Measurements from ENCODE around the gene RRP8.

The RRP8 gene

DNA sequence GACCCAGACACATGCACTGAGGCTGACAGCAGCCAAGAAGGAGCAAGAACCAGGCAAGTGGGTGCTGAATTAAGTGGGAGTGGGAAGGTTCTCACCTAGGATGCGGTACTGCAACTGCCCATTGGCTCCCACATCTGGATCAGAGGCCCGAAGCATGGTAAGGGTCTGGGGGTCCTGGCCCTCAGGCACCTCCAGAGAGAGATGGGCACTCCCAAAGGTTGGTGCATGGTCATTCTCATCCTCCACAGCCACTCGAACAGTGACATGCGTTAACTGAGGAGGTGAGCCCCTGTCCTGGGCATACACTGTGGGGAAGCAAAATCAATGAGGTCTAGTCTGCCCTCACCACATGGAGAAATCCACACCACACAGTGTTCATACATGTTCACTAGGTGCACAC lies 25.1 kb upstream of the RRP8 start:
- H3K4me3 ChIP-seq (ENCODE audit: low read length): no peak overlapping the region
- DNase-seq (ENCODE audit: low read depth): no peak
- no peak for TF ChIP-seq CTCF (IDR thresholded peaks at IDR 0.05; ENCODE audit: insufficient read depth, low read depth, low read length, missing control alignments)

DNA sequence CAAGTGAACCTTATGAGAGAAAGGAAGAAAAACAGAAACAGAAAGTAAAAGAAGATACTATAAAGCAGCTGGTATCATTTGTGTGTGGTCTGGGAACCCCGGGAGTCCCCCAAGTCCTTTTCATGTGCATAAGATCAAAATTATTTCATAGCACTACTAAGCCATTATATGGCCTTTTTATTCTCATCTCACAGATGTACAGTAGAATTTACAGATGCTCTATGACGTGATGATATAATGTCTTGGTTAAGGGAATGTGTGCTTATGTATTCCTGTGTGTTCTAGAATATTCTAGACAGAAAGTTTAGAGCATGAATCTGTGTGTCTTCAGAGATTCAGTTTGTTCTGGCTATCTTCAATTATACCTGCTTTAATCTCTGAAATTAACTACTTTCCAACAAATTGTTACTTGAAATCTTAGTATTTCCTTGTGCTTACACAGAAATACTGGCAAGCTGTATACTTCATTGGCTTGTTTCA lies 24.4 kb upstream of the RRP8 start:
- TF ChIP-seq CTCF (IDR thresholded peaks at IDR 0.05; ENCODE audit: insufficient read depth, low read depth, low read length, missing control alignments): no peak
- no peak for DNase-seq (ENCODE audit: low read depth)
- no peak overlapping the region for H3K4me3 ChIP-seq (ENCODE audit: low read length)

DNA sequence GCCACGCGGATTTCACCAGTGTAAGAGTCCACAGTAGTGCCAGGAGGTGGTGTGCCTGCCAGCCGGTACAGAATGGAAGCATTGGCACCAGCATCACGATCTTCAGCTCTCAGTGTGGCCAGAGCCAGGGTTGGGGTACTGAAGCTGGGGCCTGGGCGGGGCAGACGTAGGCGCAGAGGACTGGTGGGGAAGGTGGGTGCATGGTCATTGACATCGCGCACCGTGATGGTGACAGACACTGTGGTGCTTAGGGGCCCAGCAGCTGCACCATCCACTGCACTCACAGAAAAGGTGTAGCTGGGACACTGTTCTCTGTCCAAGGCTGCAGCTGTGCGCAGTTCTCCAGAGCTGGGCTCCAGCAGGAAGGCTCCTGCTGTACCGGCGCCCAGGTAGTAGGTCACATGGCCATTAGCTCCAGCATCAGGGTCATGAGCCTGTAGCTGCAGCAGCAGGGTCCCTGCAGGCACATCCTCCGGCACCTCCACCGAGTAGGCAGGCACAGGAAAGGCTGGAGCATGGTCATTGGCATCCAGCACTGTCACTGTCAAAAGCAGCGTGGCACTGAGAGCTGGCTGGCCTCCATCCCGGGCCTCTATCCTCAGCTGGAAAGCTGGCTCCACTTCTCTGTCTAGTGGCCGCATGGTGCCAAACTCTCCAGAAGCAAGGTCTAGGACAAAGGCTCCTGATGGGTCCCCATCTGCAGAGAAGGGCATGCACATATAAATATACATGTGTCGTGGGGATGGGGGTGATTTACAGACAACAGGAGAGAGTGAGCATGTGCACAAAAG lies 23.8 kb upstream of the RRP8 start:
- no peak for TF ChIP-seq CTCF (IDR thresholded peaks at IDR 0.05; ENCODE audit: insufficient read depth, low read depth, low read length, missing control alignments)
- H3K4me3 ChIP-seq (ENCODE audit: low read length): no peak overlapping the region
- no peak for DNase-seq (ENCODE audit: low read depth)

- H3K4me3 ChIP-seq (ENCODE audit: low read length): no peak overlapping the region
- no peak for TF ChIP-seq CTCF (IDR thresholded peaks at IDR 0.05; ENCODE audit: insufficient read depth, low read depth, low read length, missing control alignments)
- DNase-seq (ENCODE audit: low read depth): no peak
Observed at GRCh38 chr11:6625832-6626420, 22.5 kb upstream of the RRP8 start.

DNA sequence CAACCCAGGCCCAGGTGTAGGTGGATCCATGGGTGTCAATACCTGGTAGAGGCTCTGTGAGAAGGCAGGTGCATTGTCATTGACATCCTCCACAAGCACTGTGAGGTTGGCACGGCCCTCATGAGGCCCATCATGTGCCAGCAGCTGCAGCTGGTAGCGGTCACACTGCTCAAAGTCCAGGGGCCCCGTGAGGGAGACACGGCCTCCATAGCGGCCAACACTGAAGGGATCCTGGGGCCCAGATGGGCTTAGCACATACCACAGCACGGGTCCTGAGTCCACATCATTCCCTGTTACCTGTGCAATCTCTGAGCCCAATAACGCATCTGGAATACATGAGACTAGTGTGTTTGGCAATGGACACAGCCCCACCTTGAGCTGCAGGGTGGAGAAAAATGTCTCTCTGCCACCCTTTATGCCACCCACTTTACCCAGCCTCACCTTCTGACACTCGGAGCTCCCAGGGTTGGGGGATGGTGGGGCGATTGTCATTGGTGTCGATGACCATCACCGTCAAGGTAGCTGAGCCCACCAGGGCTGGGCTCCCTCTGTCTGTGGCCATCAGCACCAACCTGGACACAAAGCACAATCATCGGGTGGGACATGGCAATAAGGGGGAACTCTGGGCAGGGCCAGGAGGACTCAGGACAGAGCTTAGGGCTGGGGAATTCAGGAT lies 21.9 kb upstream of the RRP8 start:
- no peak overlapping the region for H3K4me3 ChIP-seq (ENCODE audit: low read length)
- no peak for DNase-seq (ENCODE audit: low read depth)
- TF ChIP-seq CTCF (IDR thresholded peaks at IDR 0.05; ENCODE audit: insufficient read depth, low read depth, low read length, missing control alignments): no peak

DNA sequence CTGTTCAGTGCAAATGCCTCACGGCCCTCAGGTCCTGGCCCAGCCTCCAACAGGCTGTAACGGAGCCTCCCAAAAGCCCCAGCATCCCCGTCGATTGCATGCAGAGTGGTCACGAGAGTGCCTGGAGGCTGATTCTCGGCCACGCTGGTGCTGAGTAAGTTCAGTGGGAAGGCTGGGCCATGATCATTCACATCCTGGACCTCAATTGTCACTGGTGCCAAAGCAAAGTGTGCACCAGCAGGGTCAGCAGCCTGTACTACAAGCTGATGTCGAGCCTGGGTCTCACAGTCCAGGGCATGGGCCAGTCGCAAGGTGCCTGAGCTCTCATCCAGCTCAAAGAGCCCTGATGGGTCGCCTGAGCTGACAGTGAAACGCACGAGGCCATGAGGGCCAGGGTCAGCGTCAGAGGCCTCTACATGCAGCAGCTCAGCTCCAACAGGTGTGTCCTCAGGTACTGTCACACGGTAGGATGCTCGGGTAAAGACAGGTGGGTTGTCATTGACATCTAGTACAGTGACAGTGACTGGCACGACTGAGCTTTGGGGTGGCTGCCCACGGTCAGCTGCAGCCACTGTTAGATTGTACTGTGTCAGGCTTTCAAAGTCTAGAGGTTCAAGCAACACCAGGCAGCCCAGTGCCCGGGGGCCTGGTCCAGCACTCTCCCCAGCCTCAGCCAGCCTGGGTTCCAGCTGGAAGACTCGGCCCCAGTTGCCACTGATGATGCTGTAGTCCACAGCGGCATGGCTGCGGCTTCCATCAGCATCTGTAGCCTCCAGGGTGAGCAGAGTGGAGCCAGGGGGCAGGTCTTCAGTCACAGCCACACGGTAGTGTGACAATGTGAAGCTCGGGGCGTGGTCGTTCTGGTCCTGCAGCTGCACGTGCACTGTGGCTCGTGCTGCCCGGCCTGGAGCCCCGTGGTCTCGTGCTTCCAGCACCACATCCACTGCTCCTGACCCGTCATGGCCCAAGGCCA lies 20.3 kb upstream of the RRP8 start:
- DNase-seq (ENCODE audit: low read depth): no peak
- TF ChIP-seq CTCF (IDR thresholded peaks at IDR 0.05; ENCODE audit: insufficient read depth, low read depth, low read length, missing control alignments): no peak
- no peak overlapping the region for H3K4me3 ChIP-seq (ENCODE audit: low read length)
